DMS79 (cell line): ENCODE measurements around the gene LAMB4.
A peak's percentile ranks its signal among the peaks of the same experiment; 100 is the strongest.
"Not testable (repeated sequence)": the region's sequence is repeated elsewhere in the genome, so short reads cannot be mapped to it uniquely, and the experiment has no call there.

Experiments used
- DNase-seq: peaks from one replicate; lab custom pipeline; 2025; lab: John Stamatoyannopoulos, UW

Gene LAMB4

DNA sequence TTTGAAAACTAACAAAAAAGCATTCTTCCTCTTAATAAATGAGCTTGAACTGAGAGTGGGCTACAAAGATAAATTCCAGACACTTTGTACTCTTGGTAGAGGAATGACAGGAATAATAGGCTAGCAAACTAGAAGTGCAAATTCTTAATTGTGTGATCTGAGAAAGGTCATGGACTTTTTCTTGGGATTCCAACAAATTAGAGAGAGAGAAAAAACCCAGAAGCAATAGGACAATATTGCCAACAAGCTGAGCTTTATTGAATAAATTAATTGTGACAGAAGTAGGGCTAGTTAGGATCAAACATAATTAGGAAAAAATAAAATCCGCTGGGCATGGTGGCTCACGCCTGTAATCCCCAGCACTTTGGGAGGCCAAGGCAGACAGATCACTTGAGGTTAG, 85.8 kb downstream of the LAMB4 start:
- DNase-seq = no peak

GRCh38 chr7:108038986-108039385, 91.2 kb downstream of the LAMB4 start:
- DNase-seq = no peak

GRCh38 chr7:108037741-108038140, 92.4 kb downstream of the LAMB4 start:
- no peak for DNase-seq

DNA sequence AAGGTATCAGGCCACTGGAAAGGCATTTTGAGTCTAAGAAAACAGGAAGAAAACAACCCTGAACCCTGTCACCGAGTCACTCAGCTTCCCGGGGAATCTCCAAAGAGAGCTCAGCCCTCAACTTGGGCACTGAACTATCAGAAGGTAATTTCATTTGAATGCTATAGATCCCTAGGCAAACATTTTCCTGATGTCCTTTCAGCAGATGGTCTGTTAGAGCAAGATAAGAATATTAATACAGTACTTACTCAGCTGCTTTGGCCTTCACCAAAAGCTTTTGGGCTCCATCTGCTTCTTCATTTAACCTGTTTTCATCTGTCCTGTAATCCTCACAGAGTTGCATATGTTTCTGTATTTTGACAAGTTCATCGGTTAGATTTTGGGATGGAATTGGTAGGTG, 93.0 kb downstream of the LAMB4 start:
- DNase-seq = no peak

GRCh38 chr7:108034586-108034985, 95.6 kb downstream of the LAMB4 start:
- no peak for DNase-seq

DNA sequence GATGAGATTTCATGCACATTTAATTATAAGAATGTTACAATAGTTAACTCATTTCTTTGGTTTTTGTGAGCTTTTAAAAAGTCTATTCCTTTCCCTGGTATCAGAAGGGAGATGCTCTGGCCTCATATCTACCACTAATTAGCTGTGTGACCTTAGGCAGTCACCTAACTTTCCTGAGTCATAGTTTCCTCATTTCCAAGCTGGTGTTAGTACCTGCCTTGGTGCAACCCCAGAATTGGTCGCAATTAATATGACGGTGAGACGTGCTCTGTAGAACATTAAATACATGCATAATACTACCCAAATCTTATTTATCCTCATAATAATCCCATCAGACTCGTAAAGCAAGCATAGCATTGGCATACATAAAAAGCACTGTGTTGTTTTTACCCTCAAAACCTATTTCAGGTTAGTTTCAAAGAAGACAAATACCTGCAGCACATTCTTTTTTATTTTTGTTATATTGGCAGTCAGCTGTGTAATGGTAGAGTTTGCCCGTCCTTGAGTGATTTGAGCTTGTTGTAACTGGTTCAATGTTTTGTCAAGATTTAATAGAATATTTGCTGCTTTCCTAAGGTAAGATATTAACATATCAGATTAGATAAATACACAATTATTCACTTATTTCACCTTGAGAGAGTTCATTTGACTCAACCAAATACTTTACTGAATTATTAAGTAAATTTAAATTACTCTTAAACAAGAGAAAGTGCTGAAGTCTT, 96.2 kb downstream of the LAMB4 start:
- DNase-seq = no peak

- not testable (repeated sequence) for DNase-seq
These were observed 96.9 kb downstream of the LAMB4 start for GRCh38 chr7:108033309-108033708.

GRCh38 chr7:108030516-108030915, 99.6 kb downstream of the LAMB4 start:
- DNase-seq = no peak

DNA sequence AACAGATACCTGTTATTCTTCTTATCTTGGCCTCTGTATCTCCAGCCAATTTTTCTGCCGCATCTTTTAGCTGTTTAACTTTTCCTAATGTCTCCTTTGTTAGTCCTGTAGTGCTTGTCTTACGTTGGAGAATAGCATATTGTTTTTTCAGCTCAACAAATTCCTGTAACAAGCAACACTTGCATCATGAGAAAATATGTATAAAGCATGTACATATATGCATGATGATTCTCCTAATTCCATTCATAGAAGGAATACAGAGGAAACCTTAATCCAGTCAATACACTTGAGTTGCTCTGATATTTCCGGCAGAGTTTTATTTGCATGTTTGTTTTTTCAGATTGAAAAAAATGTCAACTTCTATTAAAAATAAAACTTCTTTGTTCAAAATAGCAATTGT, 101.1 kb downstream of the LAMB4 start:
- no peak for DNase-seq

- no peak for DNase-seq
These were observed 102.0 kb downstream of the LAMB4 start for GRCh38 chr7:108028111-108028510.

- no peak for DNase-seq
These were observed 102.9 kb downstream of the LAMB4 start for GRCh38 chr7:108027239-108027638.

GRCh38 chr7:108026647-108027046, 103.5 kb downstream of the LAMB4 start:
- no peak for DNase-seq

- no peak for DNase-seq
These were observed 104.0 kb downstream of the LAMB4 start for GRCh38 chr7:108026116-108026515.

DNA sequence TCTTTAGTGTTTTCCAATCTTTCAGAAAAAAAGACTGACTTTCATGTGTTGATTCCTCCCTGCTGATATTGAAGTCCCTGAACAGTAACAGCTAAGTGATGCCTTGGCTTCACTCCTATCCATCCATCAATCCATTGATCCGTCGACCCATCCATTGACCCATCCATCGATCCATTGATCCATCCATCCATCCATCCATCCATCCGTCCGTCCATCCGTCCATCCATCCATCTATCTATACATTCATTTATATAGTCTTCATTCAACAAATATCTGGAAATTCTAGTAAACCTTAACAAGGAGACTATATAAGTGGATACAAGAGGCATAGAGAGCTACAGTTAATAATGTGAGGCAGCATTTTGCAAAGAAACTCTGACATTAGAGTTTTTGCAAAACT, 105.6 kb downstream of the LAMB4 start:
- no peak for DNase-seq

DNA sequence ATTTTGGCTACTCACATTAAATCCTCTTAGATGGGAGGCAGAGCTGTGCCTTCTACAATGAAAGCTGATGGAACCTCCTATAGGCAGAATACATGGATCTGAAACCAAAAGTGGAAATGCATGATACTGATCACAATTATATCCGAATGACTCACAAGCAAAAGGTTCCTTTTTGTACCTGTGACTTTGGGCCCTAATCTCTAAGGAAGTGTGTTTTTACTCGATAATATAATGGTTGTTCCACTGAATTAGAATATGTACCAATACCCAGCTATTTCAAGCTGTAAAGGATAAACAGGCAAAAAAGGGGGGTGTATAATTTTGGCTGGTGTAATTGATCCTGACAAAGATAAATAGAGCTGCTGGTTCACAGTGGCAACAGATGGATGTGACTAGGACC, 109.6 kb downstream of the LAMB4 start:
- no peak for DNase-seq

DNA sequence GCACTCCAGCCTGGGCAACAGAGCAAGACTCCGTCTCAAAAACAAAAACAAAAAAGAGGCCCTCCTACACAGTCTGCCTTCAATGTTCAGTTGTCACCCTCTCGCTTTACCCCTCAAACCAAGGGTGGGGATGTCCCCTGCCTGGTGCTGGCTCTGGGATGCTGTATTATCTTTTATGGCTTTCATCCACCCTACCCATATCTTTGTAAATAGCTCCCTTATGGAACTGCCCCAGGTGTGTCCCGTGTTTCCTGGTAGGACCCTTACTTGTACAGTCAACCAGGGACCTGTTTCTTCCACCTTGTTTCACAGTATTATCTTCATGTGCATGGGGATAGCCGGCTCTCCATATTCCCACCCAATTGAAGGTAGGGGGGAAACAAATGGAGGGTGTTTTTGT, 111.5 kb downstream of the LAMB4 start:
- no peak for DNase-seq

DNA sequence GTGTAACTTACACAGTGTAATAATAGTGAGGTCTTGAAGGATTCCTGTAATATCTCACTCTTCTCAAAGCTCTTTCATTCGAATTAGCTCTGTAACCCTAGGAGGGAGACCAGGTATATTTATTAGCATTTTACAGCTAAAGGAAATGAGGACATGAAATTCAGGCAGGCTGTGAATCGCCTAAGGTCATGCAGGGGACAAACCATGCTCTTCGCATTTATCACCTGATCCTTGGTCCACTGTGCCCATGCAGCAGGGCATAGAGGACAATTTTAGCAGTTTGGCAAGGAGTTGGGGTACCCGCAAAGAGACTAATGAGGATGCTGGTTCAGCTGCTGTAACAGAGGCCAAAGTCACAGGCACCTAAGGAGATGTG, 112.4 kb downstream of the LAMB4 start:
- no peak for DNase-seq

DNA sequence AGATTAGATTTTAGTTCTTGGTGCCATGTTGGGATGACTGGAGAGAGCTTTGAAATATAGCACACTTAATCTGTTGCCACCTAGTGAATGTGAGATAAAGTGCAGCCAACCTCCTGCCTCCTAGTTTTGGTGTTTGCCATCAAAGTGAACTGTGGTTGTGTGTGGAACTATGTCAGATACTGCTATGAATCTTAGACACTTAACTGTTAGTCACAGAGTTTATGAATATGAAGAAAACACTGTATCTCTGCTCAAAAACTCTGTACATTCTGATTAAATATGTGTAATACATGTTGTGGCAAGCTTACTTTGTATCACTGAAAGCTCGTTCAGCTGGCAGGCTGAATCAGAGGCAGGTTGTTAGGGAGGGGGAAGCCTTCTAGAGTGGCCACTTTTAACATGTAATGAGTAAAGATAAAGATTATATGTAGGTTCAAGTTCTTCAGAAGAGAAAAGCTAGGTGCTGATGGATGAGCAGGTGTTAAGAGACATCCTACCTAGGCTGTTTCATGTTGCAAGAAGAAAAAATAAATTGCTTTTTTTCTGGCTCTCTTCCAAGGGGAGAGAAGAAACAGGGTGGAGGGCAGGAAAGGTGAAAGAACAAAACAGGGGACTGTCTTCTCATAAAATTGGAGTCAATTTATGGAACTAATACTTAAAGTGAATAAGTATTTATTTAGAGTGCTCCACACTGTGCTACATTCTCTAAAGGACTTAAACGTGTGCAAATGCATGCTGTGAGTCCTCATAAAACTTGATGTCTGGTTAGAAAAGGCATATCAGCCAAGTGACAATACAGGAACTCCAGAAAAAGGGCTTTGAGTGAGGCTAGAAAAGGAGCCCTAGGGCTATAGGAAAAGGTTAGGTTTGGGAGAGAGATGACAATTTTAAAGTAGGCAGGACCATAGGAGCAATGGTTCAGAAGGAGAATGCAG, 113.1 kb downstream of the LAMB4 start:
- DNase-seq = peak; percentile 59

DNA sequence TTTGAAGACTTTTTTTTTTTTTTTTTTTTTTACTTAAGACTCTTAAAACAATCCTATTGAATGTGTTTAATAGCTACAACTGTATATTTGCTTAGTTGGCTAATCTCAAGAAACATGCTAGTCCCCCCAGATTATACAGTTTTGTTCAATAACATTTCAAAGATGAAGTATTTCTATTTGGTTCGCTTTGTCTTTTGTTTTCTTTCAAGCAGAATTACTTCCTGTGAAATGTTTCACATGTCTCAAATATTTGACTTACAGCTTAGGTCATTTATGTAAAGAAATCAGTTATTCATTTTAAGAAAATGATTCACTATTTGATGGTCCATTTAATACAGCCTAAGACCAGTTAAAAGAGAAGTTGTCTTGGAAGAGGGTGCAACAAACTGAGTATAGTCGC, 114.4 kb downstream of the LAMB4 start:
- DNase-seq = no peak

DNA sequence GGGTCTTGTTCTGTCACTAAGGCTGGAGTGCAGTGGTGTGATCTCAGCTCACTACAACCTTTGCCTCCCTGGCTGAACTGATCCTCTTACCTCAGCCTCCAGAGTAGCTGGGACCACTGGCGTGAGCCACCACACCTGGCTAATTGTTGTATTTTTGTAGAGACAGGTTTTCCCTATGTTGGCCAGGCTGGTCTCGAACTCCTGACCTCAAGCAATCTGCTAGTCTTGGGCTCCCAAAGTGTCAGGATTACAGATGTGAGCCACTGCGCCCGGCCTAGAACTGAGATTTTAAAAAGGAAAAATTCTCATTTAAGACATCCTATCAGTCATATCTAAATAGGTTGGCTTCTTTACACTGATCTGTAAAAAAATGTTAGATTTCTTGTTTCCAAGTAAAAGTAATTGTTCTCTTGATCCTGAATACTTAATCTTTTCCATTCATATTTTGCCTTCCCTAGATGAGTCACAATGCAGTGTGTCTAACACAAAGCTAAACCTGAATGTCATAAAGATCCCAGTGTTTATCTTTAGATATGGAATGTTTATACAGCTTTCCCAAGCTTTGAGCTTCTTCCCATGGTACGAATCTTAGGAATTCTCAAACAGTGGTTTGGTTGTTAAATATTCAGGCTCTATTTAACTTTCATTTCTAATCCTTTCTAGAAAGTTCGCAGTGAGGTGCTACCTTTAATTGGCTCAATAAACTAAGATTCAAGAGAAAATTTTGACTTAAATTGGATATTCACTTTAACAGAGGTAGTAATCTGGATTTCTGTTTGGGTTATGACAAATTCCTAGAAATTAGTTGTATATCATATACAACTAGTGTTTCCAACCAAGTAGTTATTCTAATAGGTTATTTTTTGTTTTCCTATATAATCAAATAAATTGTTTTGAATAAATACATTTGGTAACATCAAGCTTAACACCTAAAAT, 115.1 kb downstream of the LAMB4 start:
- DNase-seq = no peak

DNA sequence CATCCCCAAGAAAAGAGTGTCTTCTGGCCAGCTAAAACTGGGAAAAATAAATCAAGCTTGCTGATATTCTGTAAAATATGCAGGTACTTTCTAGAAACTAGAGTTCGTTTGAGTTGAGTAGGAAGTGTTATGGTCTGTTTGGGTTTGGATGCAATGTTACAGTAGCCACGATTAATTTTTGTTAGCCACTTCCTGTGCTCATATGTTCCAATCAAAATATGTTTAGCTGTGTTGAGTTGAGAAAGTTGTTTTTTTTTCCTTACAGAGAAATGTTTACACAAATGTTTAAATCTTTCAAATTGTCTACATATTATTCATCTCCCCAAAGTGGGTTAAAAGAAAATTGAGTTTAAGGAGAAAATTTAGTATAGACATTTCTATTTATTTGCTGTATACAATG, 115.9 kb downstream of the LAMB4 start:
- no peak for DNase-seq
